Activated naive CD8-positive, alpha-beta T cell treated with anti-CD3 and anti-CD28 coated beads, Interleukin-2, amount 50 U/mL, for 24 hours (primary cell): ENCODE results near the gene MUC5B.

Experiments used
- ATAC-seq: fragments of 150-1000 bp; cut with Tn5 transposase; one replicate; pipeline ENCODE4 v1.10.0; 2021
- DNase-seq: peaks from one replicate; pipeline ENCODE4 v3.0.0; 2021
- H3K27ac Mint-ChIP-seq: one replicate; pipeline ENCODE4 v1.8.0; 2021; ENCODE audit warnings: mild to moderate bottlenecking, mixed read lengths
- H3K27me3 Mint-ChIP-seq: one replicate; pipeline ENCODE4 v1.8.0; 2021; ENCODE audit warnings: mixed read lengths
- H3K36me3 Mint-ChIP-seq: one replicate; pipeline ENCODE4 v1.8.0; 2021; ENCODE audit warnings: low read depth, mixed read lengths
- H3K4me1 Mint-ChIP-seq: one replicate; pipeline ENCODE4 v1.8.0; 2021; ENCODE audit warnings: mixed read lengths
- H3K4me3 Mint-ChIP-seq: one replicate; pipeline ENCODE4 v1.8.0; 2021; ENCODE audit warnings: mild to moderate bottlenecking, moderate library complexity, mixed read lengths
- H3K9me3 Mint-ChIP-seq: one replicate; pipeline ENCODE4 v1.8.0; 2021; ENCODE audit warnings: mixed read lengths

Gene MUC5B

DNA sequence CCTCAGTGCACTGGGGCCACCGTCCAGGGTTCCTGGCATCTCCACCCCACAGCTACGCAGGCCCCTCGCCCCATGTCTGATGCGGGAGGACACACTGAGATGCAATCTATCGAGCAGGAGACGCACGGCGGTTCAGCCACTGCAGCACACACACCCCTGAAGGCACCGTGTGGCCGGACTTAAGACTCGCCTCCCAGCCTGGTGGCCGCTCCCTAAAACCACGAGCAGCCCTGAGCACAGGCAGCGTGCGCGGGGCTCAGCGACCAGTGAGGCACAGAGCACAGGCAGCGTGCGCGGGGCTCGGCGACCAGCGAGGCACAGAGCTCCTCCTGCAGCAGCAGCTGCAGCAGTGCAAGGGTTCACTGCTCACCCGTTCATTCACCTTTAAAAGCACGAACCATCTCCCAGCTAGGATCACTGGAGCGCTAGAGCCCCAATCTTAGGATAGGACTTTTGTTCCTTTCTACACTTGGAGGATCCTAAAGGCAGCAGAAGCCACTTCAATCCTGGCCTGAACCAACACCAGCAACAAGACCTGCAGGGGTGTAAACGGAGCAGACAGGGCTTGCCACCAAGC is 55.2 kb downstream of the MUC5B start:
- DNase-seq = no peak
- H3K36me3 Mint-ChIP-seq = peaks cover 16% of the 10 kb centered on the region
- no peak overlapping the region for H3K4me3 Mint-ChIP-seq
- H3K4me1 Mint-ChIP-seq = no peaks in the 10 kb centered on the region
- no peaks in the 10 kb centered on the region for H3K9me3 Mint-ChIP-seq
- no peak for ATAC-seq
- no peaks in the 10 kb centered on the region for H3K27me3 Mint-ChIP-seq
- no peak overlapping the region for H3K27ac Mint-ChIP-seq

DNA sequence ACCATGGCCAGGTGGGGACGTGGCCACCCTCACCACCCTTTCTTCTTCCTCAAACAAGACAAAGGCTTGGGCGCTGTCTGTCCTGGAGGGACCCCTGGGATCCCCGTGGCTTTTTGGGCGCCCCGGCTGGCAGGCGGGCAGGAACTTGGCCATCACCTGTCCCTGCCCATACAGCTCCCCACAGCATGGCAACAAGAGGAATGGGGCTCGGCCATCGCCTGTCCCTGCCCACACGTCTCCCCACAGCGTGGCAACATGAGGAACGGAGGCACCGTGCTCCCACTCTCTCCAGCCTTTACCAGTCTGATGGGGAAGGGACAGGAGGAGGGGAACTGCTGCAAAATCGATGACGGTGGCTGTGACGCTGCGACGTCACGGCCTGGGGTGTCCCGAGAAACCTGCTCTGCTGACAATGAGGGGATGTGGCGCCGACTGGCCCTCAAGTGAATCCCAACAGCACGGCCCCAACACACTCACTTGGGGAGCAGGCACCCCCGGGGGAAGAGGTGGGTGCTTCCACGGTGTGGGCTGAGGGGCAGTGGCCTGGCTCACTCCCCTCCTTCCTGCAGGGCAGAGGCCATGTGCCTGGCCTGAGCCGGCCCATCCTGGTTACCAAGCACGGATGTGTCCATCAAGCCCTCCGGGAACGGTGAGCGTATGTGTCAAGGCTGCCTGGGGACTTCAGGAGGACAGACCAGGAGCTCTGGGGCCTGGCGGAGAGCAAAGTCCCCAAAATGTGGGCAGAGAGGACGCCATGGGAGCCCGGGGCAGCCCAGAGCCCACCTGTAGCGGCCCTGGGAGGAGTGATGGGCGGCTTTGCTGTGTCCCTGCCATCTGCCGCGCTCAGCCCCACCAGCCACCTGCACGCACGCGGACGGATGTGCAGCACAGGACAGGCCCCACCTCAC is 56.2 kb downstream of the MUC5B start:
- ATAC-seq = no peak
- H3K36me3 Mint-ChIP-seq = peaks cover 16% of the 10 kb centered on the region
- H3K27ac Mint-ChIP-seq = no peak overlapping the region
- no peaks in the 10 kb centered on the region for H3K27me3 Mint-ChIP-seq
- no peaks in the 10 kb centered on the region for H3K4me1 Mint-ChIP-seq
- H3K9me3 Mint-ChIP-seq = no peaks in the 10 kb centered on the region
- H3K4me3 Mint-ChIP-seq = no peak overlapping the region
- no peak for DNase-seq

DNA sequence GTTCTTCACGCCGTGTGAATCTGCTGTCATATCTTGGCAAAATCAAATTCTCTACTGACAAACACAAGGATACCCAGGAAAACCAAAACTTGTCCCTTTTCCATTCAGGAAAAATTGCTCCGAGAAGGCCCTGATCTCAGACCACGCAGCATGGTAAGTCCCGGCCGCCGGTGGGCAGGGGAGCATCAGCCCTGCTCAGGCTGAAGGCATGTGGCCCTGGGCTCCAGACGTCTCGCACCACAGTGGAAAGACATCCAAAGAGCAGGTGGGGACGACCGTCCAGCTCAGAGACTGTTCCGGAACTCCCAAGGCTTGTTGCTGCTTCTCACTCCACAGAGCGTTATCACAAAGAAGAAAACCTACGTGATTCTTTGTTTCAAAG is 56.8 kb downstream of the MUC5B start:
- ATAC-seq (no peak), DNase-seq (no peak)
- H3K27me3 Mint-ChIP-seq = no peaks in the 10 kb centered on the region
- H3K36me3 Mint-ChIP-seq = peaks cover 16% of the 10 kb centered on the region
- H3K9me3 Mint-ChIP-seq = no peaks in the 10 kb centered on the region
- no peak overlapping the region for H3K4me3 Mint-ChIP-seq
- H3K27ac Mint-ChIP-seq = no peak overlapping the region
- H3K4me1 Mint-ChIP-seq = no peaks in the 10 kb centered on the region

- no peaks in the 10 kb centered on the region for H3K4me1 Mint-ChIP-seq
- H3K27ac Mint-ChIP-seq = no peak overlapping the region
- no peak for ATAC-seq
- no peak overlapping the region for H3K4me3 Mint-ChIP-seq
- no peaks in the 10 kb centered on the region for H3K27me3 Mint-ChIP-seq
- peaks cover 18% of the 10 kb centered on the region for H3K36me3 Mint-ChIP-seq
- H3K9me3 Mint-ChIP-seq = no peaks in the 10 kb centered on the region
- DNase-seq = no peak
Observed at GRCh38 chr11:1280116-1281035, 57.5 kb downstream of the MUC5B start.

DNA sequence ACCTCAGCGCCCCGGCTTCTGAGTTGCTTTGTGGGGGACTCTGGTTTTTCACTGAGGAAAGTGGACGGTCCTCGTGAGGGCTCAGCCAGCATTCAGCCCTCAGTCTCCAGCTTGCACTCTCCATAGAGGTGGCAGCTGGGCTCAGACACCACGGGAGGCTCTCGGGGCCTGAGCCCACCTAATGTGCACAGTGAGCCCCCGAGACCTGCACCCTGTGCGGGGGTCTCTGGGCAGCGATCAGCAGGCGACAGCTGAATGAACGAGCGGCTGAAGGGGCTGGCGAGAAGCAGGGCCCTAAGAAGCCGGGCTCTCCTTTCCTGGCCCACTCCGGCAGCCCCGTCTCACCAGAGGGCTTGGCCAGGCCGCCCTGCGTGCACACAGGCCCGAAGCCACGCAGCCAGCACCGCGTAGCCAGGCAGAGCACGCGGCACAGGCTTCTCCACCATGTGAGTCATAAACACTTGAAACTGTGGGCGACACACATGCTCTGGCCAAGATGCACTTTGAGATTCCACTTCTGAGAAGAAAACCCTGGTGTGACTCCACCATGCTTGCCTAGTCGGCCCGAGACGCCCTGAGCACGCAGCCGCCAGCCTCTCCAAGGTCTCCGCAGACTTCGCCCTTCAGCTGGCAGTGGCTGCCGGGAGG is 58.6 kb downstream of the MUC5B start:
- H3K9me3 Mint-ChIP-seq = no peaks in the 10 kb centered on the region
- no peaks in the 10 kb centered on the region for H3K27me3 Mint-ChIP-seq
- peaks cover 19% of the 10 kb centered on the region for H3K36me3 Mint-ChIP-seq

GRCh38 chr11:1281974-1282365 is 59.1 kb downstream of the MUC5B start:
- DNase-seq = no peak
- H3K4me1 Mint-ChIP-seq = no peaks in the 10 kb centered on the region
- no peak overlapping the region for H3K4me3 Mint-ChIP-seq
- no peak for ATAC-seq
- peaks cover 19% of the 10 kb centered on the region for H3K36me3 Mint-ChIP-seq
- no peaks in the 10 kb centered on the region for H3K27me3 Mint-ChIP-seq
- no peak overlapping the region for H3K27ac Mint-ChIP-seq
- H3K9me3 Mint-ChIP-seq = no peaks in the 10 kb centered on the region

More for the DNA sequence above, 58.6 kb downstream of the MUC5B start:
- Mint-ChIP-seq H3K4me1 (no peaks in the 10 kb centered on the region), H3K27ac (no peak overlapping the region), H3K4me3 (no peak overlapping the region)
- DNase-seq (no peak), ATAC-seq (no peak)

- DNase-seq = no peak
- peaks cover 18% of the 10 kb centered on the region for H3K36me3 Mint-ChIP-seq
- no peaks in the 10 kb centered on the region for H3K27me3 Mint-ChIP-seq
- no peak overlapping the region for H3K4me3 Mint-ChIP-seq
- no peaks in the 10 kb centered on the region for H3K4me1 Mint-ChIP-seq
- ATAC-seq = no peak
- no peak overlapping the region for H3K27ac Mint-ChIP-seq
- no peaks in the 10 kb centered on the region for H3K9me3 Mint-ChIP-seq
Observed at GRCh38 chr11:1283091-1283511, 60.2 kb downstream of the MUC5B start.

GRCh38 chr11:1283906-1284305 is 61.0 kb downstream of the MUC5B start:
- Mint-ChIP-seq H3K9me3 (no peaks in the 10 kb centered on the region), H3K36me3 (peaks cover 18% of the 10 kb centered on the region), H3K4me3 (no peak overlapping the region), H3K27ac (no peak overlapping the region), H3K27me3 (no peaks in the 10 kb centered on the region), H3K4me1 (no peaks in the 10 kb centered on the region)
- DNase-seq = no peak
- ATAC-seq = no peak

DNA sequence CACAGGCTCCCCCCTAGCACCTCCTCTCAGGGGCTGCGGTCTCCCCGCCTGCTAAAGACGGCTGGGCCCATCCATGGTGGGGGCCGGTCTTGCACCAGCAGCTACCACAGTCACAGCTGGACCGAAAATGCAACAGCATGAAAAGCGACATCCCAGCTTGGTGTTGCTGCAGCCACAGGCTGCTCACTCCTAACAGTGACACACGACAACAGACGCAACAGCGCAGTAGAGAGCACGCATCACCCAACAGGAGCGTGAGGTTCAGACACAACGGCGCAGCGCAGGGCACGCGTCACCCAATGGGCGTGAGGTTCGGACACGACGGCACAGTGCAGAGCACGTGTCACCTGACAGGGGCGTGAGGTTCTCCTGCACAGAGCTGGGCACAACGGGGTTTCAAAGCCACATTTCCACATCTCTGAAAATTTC is 62.5 kb downstream of the MUC5B start:
- H3K36me3 Mint-ChIP-seq = peaks cover 16% of the 10 kb centered on the region
- DNase-seq (no peak), ATAC-seq (no peak)
- no peaks in the 10 kb centered on the region for H3K9me3 Mint-ChIP-seq
- no peak overlapping the region for H3K4me3 Mint-ChIP-seq
- no peaks in the 10 kb centered on the region for H3K27me3 Mint-ChIP-seq
- no peaks in the 10 kb centered on the region for H3K4me1 Mint-ChIP-seq
- no peak overlapping the region for H3K27ac Mint-ChIP-seq

GRCh38 chr11:1285876-1286275 is 63.0 kb downstream of the MUC5B start:
- no peak for ATAC-seq
- H3K36me3 Mint-ChIP-seq = peaks cover 19% of the 10 kb centered on the region
- no peak overlapping the region for H3K4me3 Mint-ChIP-seq
- H3K27ac Mint-ChIP-seq = no peak overlapping the region
- no peak for DNase-seq
- no peaks in the 10 kb centered on the region for H3K9me3 Mint-ChIP-seq
- no peaks in the 10 kb centered on the region for H3K27me3 Mint-ChIP-seq
- no peaks in the 10 kb centered on the region for H3K4me1 Mint-ChIP-seq

DNA sequence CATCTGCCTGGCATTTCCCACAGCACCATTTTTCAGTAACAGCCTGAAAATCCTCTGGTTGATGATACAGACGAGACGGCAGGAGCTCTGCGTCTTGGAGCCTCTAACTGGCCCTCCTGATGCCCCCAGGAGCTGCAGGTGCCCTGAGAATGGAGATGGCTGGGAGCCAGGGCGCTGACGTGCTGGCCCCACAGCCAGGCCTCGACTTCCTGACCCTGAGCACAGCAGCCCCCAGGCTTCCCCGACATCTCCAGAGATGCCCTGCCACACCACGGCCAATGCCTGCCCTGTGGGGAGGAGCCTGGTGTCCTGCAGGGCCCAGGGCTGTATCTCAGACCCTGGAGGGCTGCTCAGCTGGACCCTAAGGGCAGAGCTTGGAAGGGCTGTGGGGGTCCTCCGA is 65.1 kb downstream of the MUC5B start:
- Mint-ChIP-seq H3K4me3 (no peak overlapping the region), H3K27ac (no peak overlapping the region), H3K9me3 (no peaks in the 10 kb centered on the region), H3K36me3 (peaks cover 26% of the 10 kb centered on the region), H3K4me1 (no peaks in the 10 kb centered on the region), H3K27me3 (no peaks in the 10 kb centered on the region)
- DNase-seq (no peak), ATAC-seq (no peak)

DNA sequence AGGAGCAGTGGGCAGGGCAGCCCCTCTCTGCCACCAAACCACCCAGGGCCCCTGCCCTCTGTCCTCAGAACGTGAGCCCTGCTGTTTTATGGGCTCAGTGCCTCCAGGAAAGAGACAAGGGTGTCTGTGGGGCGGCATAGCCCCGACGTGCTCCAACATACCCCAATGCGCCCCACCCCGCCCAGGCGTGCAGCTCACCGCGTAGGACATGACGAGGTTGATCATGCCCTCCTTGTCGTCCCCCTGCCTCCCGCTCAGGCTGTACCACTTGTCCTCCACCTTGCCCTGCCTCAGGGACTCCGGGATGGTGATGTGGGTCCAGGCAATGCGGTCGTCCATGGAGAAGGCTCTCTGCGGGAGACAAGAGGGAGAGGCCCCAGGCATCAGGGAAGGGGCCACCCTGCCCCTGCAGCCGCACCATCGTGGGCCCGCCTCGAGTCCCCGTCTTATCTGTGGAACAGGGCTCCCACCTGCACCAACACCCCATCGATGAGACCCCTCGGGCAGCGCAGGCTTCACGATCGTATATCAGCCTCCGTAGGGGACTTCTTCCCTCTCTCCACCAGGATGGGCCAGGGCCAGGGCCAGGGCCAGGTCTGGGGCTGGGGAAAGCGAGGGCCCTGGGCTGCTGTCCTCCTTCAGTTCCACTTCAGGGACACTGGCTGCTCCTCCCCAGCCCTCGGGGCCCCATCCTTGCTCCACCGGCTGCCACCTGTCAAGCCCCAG is 65.7 kb downstream of the MUC5B start:
- Mint-ChIP-seq H3K27me3 (no peaks in the 10 kb centered on the region), H3K27ac (no peak overlapping the region)

DNA sequence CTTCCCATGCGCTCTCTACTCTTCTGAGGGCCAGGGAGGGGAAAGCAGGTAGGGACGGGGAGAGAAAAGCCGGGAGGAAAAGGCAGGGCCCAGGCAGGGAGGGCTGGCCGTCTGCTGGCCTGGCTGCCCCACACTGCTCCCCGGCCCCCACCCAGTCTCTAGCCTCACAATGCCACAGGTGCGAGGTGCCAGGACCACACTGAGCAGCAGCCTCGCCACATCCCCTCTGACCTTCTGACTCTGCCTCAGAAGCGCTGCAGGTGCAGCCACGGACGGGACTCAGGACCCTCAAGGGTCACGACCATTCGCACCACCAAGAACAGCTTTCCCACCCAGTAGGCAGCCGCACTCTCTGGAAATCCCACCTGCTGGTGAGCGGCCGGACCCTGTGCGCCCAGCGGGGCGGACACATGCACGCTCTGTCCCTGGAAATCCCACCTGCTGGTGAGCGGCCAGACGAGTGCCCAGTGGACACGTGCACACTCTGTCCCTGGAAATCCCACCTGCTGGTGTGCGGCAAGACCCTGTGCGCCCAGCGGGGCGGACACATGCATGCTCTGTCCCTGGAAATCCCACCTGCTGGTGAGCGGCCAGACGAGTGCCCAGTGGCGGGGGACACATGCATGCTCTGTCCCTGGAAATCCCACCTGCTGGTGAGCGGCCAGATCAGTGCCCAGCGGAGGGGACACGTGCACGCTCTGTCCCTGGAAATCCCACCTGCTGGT is 66.5 kb downstream of the MUC5B start:
- Mint-ChIP-seq H3K9me3 (no peaks in the 10 kb centered on the region), H3K36me3 (peaks cover 26% of the 10 kb centered on the region), H3K27ac (no peak overlapping the region), H3K27me3 (no peaks in the 10 kb centered on the region), H3K4me1 (no peaks in the 10 kb centered on the region), H3K4me3 (no peak overlapping the region)
- DNase-seq (no peak), ATAC-seq (no peak)

More for the DNA sequence above, 65.7 kb downstream of the MUC5B start:
- DNase-seq = no peak
- ATAC-seq = no peak
- Mint-ChIP-seq H3K36me3 (peaks cover 26% of the 10 kb centered on the region), H3K4me3 (no peak overlapping the region), H3K4me1 (no peaks in the 10 kb centered on the region), H3K9me3 (no peaks in the 10 kb centered on the region)
